Activated naive CD8-positive, alpha-beta T cell treated with anti-CD3 and anti-CD28 coated beads, Interleukin-2, amount 10 ng/mL, durations not matched to agents 7 days and 5 days (primary cell): ENCODE measurements around the gene KRTAP21-1. TPM values are rescaled to one million over a fixed set of nuclear protein-coding genes. Genes with fewer than 3 reads are reported as not detected.

Source experiments
- ATAC-seq: fragments of 150-1000 bp; cut with Tn5 transposase; one replicate; pipeline ENCODE4 v1.10.0; 2021; ENCODE audit warnings: low read depth, moderate library complexity
- POLR2A ChIA-PET: fragments of 350-600 bp; sonication (Branson Sonifier 250); formaldehyde crosslinking; loops from one replicate; lab custom pipeline; 2021; ENCODE audit warnings: antibody characterized with exemption; lab: Charles Lee
- DNase-seq: peaks from one replicate; pipeline ENCODE4 v3.0.0; 2021
- H3K27ac Mint-ChIP-seq: one replicate; pipeline ENCODE4 v1.8.0; 2022; ENCODE audit warnings: mild to moderate bottlenecking, mixed read lengths
- H3K27me3 Mint-ChIP-seq: one replicate; pipeline ENCODE4 v1.8.0; 2022; ENCODE audit warnings: mild to moderate bottlenecking, moderate library complexity, mixed read lengths
- H3K36me3 Mint-ChIP-seq: one replicate; pipeline ENCODE4 v1.8.0; 2021; ENCODE audit warnings: mild to moderate bottlenecking, mixed read lengths
- H3K4me1 Mint-ChIP-seq: one replicate; pipeline ENCODE4 v1.8.0; 2021; ENCODE audit warnings: mixed read lengths
- H3K4me3 Mint-ChIP-seq: one replicate; pipeline ENCODE4 v1.8.0; 2022; ENCODE audit warnings: mild to moderate bottlenecking, moderate library complexity, mixed read lengths
- H3K9me3 Mint-ChIP-seq: one replicate; pipeline ENCODE4 v1.8.0; 2021; ENCODE audit warnings: mixed read lengths
- total RNA-seq, 2 experiments: library from RNA; stranded (reverse); gene quantifications; one replicate each; pipeline ENCODE4 v1.2.3, GENCODE V29; 2021

Gene KRTAP21-1
- total RNA-seq, 2 experiments from 2014 or later, result not detected

DNA sequence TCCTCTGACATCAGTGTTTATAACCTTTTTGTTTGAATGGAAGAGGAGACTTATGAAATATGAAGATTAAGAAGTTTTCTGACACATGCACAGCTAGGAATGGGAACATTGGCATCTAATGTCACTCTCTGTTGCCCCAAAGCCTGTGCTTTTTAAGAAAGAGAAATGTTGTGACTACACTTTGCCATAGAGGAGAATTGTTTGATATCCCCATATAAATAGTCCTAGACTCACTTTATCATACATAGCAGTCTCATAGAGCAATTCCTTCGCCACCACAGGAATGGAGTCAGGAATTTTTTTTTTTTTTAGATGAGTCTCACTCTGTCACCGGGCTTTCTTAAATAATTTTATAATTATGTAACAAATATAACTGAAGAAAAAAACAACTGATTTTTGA is 38.1 kb downstream of the KRTAP21-1 start:
- Mint-ChIP-seq H3K9me3 (peaks cover 2% of the 10 kb centered on the region), H3K4me3 (no peak overlapping the region), H3K27ac (no peak overlapping the region), H3K27me3 (no peaks in the 10 kb centered on the region), H3K36me3 (no peaks in the 10 kb centered on the region), H3K4me1 (peaks cover 2% of the 10 kb centered on the region)
- DNase-seq (no peak), ATAC-seq (no peak)
- POLR2A ChIA-PET, result no interaction called here

DNA sequence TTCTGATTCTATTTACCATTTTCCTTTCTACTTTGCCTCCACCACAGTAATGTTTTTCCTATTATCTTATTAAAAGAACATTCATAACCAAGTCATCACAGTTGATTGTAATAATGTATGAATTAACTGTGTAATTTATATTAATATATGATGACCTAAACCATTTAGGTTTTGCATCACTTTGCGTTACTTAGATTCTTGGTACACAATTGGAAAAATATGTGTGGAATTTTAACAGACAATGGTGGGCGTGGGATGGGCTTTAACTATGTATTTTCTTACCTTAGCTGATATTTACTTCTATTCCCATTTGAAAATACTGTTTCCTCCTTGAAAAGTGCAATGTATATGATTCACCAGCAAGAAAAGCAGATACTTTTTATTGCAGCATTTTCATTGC is 40.3 kb downstream of the KRTAP21-1 start:
- no peaks in the 10 kb centered on the region for H3K36me3 Mint-ChIP-seq
- H3K4me1 Mint-ChIP-seq, result peaks cover 2% of the 10 kb centered on the region
- DNase-seq, result no peak
- POLR2A ChIA-PET, result no interaction called here
- H3K9me3 Mint-ChIP-seq, result peaks cover 5% of the 10 kb centered on the region
- H3K27me3 Mint-ChIP-seq, result no peaks in the 10 kb centered on the region
- no peak overlapping the region for H3K27ac Mint-ChIP-seq
- H3K4me3 Mint-ChIP-seq, result no peak overlapping the region
- ATAC-seq, result no peak

DNA sequence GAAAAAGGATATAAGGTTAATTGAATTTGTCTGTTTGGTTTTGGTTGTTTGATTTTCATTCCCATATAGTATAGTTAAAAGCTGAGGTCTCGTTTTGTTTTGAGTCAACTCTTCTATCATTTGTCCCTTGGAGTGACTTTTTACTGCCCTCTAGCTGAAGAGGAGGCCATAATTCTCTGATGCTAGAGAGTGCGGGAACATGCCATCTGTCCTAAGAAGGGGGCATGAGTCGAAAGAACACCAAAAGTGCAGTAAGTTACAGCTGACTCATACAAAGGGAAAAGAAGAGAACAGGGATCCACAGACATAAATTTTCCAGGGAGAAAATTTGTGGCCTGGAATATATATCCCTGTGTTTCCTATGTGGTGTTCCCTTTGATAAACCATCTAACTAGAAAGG is 40.8 kb downstream of the KRTAP21-1 start:
- POLR2A ChIA-PET, result no interaction called here

DNA sequence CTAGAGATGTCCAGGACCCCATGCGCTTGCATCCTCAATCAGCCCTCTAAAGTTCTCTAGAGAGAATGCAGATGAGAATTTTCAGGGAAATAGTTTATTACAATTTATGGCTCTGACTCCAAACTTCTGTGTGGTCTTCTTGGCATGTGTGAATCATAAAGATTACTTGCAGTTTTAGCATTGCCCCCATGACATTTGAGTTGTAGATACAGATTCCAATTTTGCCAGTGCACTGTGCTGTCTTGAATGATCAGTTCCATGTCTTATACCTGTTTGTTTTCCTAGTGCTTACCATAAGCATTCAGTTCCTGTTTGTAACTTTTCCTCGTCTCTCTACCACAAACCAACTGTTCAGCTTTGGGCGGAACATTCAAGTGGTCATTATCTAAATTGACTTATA is 41.5 kb downstream of the KRTAP21-1 start:
- Mint-ChIP-seq H3K36me3 (no peaks in the 10 kb centered on the region), H3K4me1 (peaks cover 2% of the 10 kb centered on the region), H3K9me3 (peaks cover 5% of the 10 kb centered on the region), H3K4me3 (no peak overlapping the region), H3K27ac (no peak overlapping the region), H3K27me3 (no peaks in the 10 kb centered on the region)
- POLR2A ChIA-PET, result no interaction called here
- DNase-seq (no peak), ATAC-seq (no peak)

More for the DNA sequence above, 40.8 kb downstream of the KRTAP21-1 start:
- H3K27ac Mint-ChIP-seq, result no peak overlapping the region
- ATAC-seq (no peak), DNase-seq (no peak)
- H3K27me3 Mint-ChIP-seq, result no peaks in the 10 kb centered on the region
- no peak overlapping the region for H3K4me3 Mint-ChIP-seq
- H3K4me1 Mint-ChIP-seq, result peaks cover 2% of the 10 kb centered on the region
- peaks cover 5% of the 10 kb centered on the region for H3K9me3 Mint-ChIP-seq
- H3K36me3 Mint-ChIP-seq, result no peaks in the 10 kb centered on the region

DNA sequence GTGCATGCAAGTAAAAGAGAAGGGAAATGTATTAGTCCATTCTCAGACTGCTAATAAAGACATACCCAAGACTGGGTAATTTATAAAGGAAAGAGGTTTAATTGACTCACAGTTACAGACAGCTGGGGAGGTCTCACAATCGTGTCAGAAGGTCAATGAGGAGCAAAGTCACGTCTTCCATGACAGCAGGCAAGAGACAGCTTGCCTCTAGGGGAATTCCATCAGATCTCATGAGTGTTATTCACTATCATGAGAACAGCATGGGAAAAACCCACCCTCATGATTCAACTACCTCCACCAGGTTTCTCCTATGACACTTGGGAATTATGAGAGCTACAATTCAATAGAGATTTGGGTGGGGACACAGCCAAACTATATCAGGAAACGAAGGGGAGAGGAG is 44.7 kb downstream of the KRTAP21-1 start:
- H3K27ac Mint-ChIP-seq, result no peak overlapping the region
- POLR2A ChIA-PET, result no interaction called here
- no peak overlapping the region for H3K4me3 Mint-ChIP-seq
- no peaks in the 10 kb centered on the region for H3K36me3 Mint-ChIP-seq
- no peak for DNase-seq
- H3K9me3 Mint-ChIP-seq, result peaks cover 5% of the 10 kb centered on the region
- H3K4me1 Mint-ChIP-seq, result no peaks in the 10 kb centered on the region
- no peak for ATAC-seq
- H3K27me3 Mint-ChIP-seq, result no peaks in the 10 kb centered on the region

DNA sequence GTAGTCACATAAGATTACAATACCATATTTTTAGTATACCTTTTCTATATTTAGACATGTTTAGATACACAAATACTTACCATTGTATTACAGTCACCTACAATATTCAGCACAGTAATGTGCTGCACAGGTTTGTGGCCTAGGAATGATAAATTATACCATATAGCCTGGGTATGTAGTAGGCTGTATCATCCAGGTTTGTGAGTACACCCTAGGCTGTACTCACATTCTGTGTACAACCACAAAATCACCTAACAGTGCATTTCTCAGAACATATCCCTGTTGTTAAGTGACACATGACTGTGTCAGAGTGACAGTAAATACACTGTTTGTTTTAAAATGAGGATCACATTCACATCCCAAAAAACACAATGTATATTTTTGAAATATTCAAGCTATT is 47.8 kb downstream of the KRTAP21-1 start:
- H3K4me3 Mint-ChIP-seq, result no peak overlapping the region
- DNase-seq (no peak), ATAC-seq (no peak)
- H3K27me3 Mint-ChIP-seq, result no peaks in the 10 kb centered on the region
- peaks cover 2% of the 10 kb centered on the region for H3K9me3 Mint-ChIP-seq
- no peak overlapping the region for H3K27ac Mint-ChIP-seq
- POLR2A ChIA-PET, result no interaction called here
- H3K4me1 Mint-ChIP-seq, result no peaks in the 10 kb centered on the region
- H3K36me3 Mint-ChIP-seq, result no peaks in the 10 kb centered on the region

Other genes starting within 250 kb of the KRTAP21-1 start
- gene KRTAP19-6, start 213.6 kb downstream of the KRTAP21-1 start, total RNA-seq, result not detected
- not detected for gene KRTAP19-7, start 194.1 kb downstream of the KRTAP21-1 start, total RNA-seq
- not detected for gene KRTAP22-2, start 165.0 kb downstream of the KRTAP21-1 start, total RNA-seq
- not detected for gene KRTAP6-3, start 163.0 kb downstream of the KRTAP21-1 start, total RNA-seq
- not detected for gene KRTAP6-2, start 156.5 kb downstream of the KRTAP21-1 start, total RNA-seq
- not detected for gene KRTAP22-1, start 154.3 kb downstream of the KRTAP21-1 start, total RNA-seq
- not detected for gene KRTAP6-1, start 141.5 kb downstream of the KRTAP21-1 start, total RNA-seq
- not detected for gene KRTAP20-1, start 139.0 kb downstream of the KRTAP21-1 start, total RNA-seq
- gene KRTAP20-4, start 134.8 kb downstream of the KRTAP21-1 start, total RNA-seq, result not detected
- gene KRTAP20-2, start 120.2 kb downstream of the KRTAP21-1 start, total RNA-seq, result not detected
- gene KRTAP20-3, start 112.6 kb downstream of the KRTAP21-1 start, total RNA-seq, result not detected
- not detected for gene KRTAP21-3, start 36.7 kb downstream of the KRTAP21-1 start, total RNA-seq
- not detected for gene KRTAP21-2, start 8.2 kb downstream of the KRTAP21-1 start, total RNA-seq
- gene KRTAP8-1, start 57.8 kb upstream of the KRTAP21-1 start, total RNA-seq, result not detected
- gene KRTAP7-1, start 74.3 kb upstream of the KRTAP21-1 start, total RNA-seq, result not detected
- not detected for gene KRTAP11-1, start 126.2 kb upstream of the KRTAP21-1 start, total RNA-seq